SU-DHL-6 (cell line): Measurements from ENCODE around the gene ANKRD13A.

Source experiments
- CTCF ChIP-seq: fragments of 200-600 bp; sonication (generic); IDR thresholded peaks from one replicate; pipeline ENCODE4 v1.5.1; 2017; ENCODE audit warnings: antibody characterized with exemption, mild to moderate bottlenecking, low read length, moderate library complexity; ENCODE audit not compliant: insufficient read depth, poor library complexity, severe bottlenecking
- EZH2phosphoT487 ChIP-seq: fragments of 200-600 bp; sonication (generic), shearing (Covaris generic); conservative IDR thresholded peaks from 2 replicates; pipeline ENCODE4 v1.6.1; 2018; ENCODE audit warnings: mild to moderate bottlenecking, antibody characterized with exemption, low read length, moderate library complexity, mixed read lengths

GRCh38 chr12:109982210-109982609 is 17.0 kb upstream of the ANKRD13A start:
- TF ChIP-seq CTCF (no peak), EZH2phosphoT487 (no peak)
